H1 (cell line): ENCODE results near the gene FRMPD4. TPM values are rescaled to one million over a fixed set of nuclear protein-coding genes. Genes with fewer than 3 reads are reported as not detected.

Experiments used
- CTCF ChIA-PET: fragments of 300-600 bp; sonication (Branson Sonifier 250); formaldehyde crosslinking; loops from one replicate; lab custom pipeline; 2021; ENCODE audit not compliant: partially characterized antibody; lab: Charles Lee
- POLR2A ChIA-PET: fragments of 300-600 bp; sonication (Branson Sonifier 250); formaldehyde crosslinking; loops from one replicate; lab custom pipeline; 2021; ENCODE audit warnings: inconsistent platforms; ENCODE audit not compliant: partially characterized antibody; lab: Charles Lee
- DNase-seq, 2 experiments: peaks; one replicate each; pipeline versions ENCODE4 v3.0.0 to v3.0.0-alpha.2; 2010 to 2022; ENCODE audit warnings: low spot score in 2 of 2, low read depth in 1 of 2, mixed read lengths in 1 of 2
- FAIRE-seq: peaks from 2 replicates; lab custom pipeline; 2011; peaks lifted over from hg19 to GRCh38; lab: Jason Lieb, UNC
- H2AFZ ChIP-seq: 2 replicates; pipeline ENCODE4 v1.8.1; 2012; ENCODE audit warnings: low read length, inconsistent platforms
- H2AK5ac ChIP-seq: 2 replicates; pipeline ENCODE4 v1.6.1; 2013; ENCODE audit warnings: low read depth, low read length
- H2BK120ac ChIP-seq: replicated peaks from 2 replicates; pipeline ENCODE3; 2013; ENCODE audit warnings: low read depth, low read length, inconsistent platforms
- H2BK12ac ChIP-seq: 2 replicates; pipeline ENCODE4 v1.6.1; 2013; ENCODE audit warnings: low read depth, low read length
- H2BK15ac ChIP-seq: 2 replicates; pipeline ENCODE4 v1.6.1; 2013; ENCODE audit warnings: low read length
- H2BK20ac ChIP-seq: 2 replicates; pipeline ENCODE4 v1.6.1; 2013; ENCODE audit warnings: low read length
- H2BK5ac ChIP-seq: 2 replicates; pipeline ENCODE4 v1.6.1; 2013; ENCODE audit warnings: low read depth, low read length
- H3K14ac ChIP-seq: 2 replicates; pipeline ENCODE4 v1.6.1; 2013; ENCODE audit warnings: inconsistent platforms; ENCODE audit not compliant: insufficient read length
- H3K18ac ChIP-seq: 2 replicates; pipeline ENCODE4 v1.6.1; 2013; ENCODE audit warnings: low read length; ENCODE audit errors: extremely low read depth
- H3K23ac ChIP-seq: 2 replicates; pipeline ENCODE4 v1.6.1; 2013; ENCODE audit warnings: inconsistent platforms; ENCODE audit not compliant: insufficient read length
- H3K23me2 ChIP-seq: 2 replicates; pipeline ENCODE4 v1.6.1; 2013; ENCODE audit warnings: low read depth, low read length
- H3K27ac ChIP-seq: 2 replicates; pipeline ENCODE4 v1.6.1; 2011; ENCODE audit warnings: low read depth, low read length, inconsistent platforms
- H3K27me3 ChIP-seq, 4 experiments: replicated peaks in 1 of 4; 1 replicate in 1 of 4; 2 replicates in 3 of 4; pipeline versions ENCODE4 v1.6.1 to v1.8.1; 2011 to 2013; ENCODE audit warnings: low read length in 3 of 4, mild to moderate bottlenecking in 3 of 4, inconsistent platforms in 2 of 4, mixed read lengths in 2 of 4, moderate library complexity in 1 of 4; ENCODE audit not compliant: control insufficient read depth in 3 of 4, insufficient read depth in 3 of 4; ENCODE audit errors: extremely low read depth in 1 of 4
- H3K36me3 ChIP-seq, 4 experiments: 2 replicates each; pipeline versions ENCODE4 v1.6.1 to v1.8.1; 2011 to 2013; ENCODE audit warnings: mild to moderate bottlenecking in 4 of 4, low read length in 3 of 4, moderate library complexity in 2 of 4, control low read depth in 1 of 4, inconsistent platforms in 1 of 4; ENCODE audit not compliant: insufficient read depth in 4 of 4, control insufficient read depth in 2 of 4
- H3K4ac ChIP-seq: replicated peaks from 2 replicates; pipeline ENCODE3; 2013; ENCODE audit warnings: low read length, low read depth, mixed read lengths, inconsistent platforms; ENCODE audit not compliant: insufficient read length
- H3K4me1 ChIP-seq, 4 experiments: replicated peaks in 1 of 4; 1 replicate in 1 of 4; 2 replicates in 3 of 4; pipeline versions ENCODE4 v1.6.1 to v1.8.1; 2011 to 2013; ENCODE audit warnings: low read length in 3 of 4, inconsistent platforms in 2 of 4, mixed read lengths in 1 of 4; ENCODE audit not compliant: insufficient read depth in 4 of 4, control insufficient read depth in 3 of 4
- H3K4me2 ChIP-seq, 2 experiments: 2 replicates each; pipeline versions ENCODE4 v1.6.1 to v1.8.1; 2011 to 2013; ENCODE audit warnings: low read depth in 2 of 2, low read length in 2 of 2, control low read depth in 1 of 2, inconsistent platforms in 1 of 2, mild to moderate bottlenecking in 1 of 2; ENCODE audit not compliant: insufficient read depth in 1 of 2
- H3K4me3 ChIP-seq, 4 experiments: fragments of 200-600, 300-600 bp in 1 of 4; sonication (generic), shearing (Covaris generic), sonication (Bioruptor Twin) in 1 of 4; 2 replicates each; pipeline versions ENCODE4 v1.5.1 to v1.8.1; 2011 to 2016; ENCODE audit warnings: low read length in 4 of 4, low read depth in 3 of 4, control low read depth in 2 of 4, inconsistent platforms in 2 of 4, mild to moderate bottlenecking in 2 of 4, mixed read lengths in 1 of 4, moderate library complexity in 1 of 4; ENCODE audit not compliant: insufficient read depth in 2 of 4; ENCODE audit errors: extremely low read depth in 1 of 4
- H3K56ac ChIP-seq: replicated peaks from 2 replicates; pipeline ENCODE3; 2013; ENCODE audit warnings: low read depth, mild to moderate bottlenecking, mixed read lengths, low read length, inconsistent platforms; ENCODE audit not compliant: insufficient read length
- H3K79me1 ChIP-seq: 2 replicates; pipeline ENCODE4 v1.6.1; 2013; ENCODE audit warnings: low read depth, low read length, control low read depth
- H3K79me2 ChIP-seq, 2 experiments: 2 replicates each; pipeline versions ENCODE4 v1.6.1 to v1.8.1; 2012 to 2013; ENCODE audit warnings: low read length in 2 of 2, mild to moderate bottlenecking in 2 of 2, inconsistent platforms in 1 of 2; ENCODE audit not compliant: insufficient read depth in 2 of 2, control insufficient read depth in 1 of 2
- H3K9ac ChIP-seq, 4 experiments: replicated peaks in 1 of 4; 1 replicate in 1 of 4; 2 replicates in 3 of 4; pipeline versions ENCODE4 v1.6.1 to v1.8.1; 2011 to 2013; ENCODE audit warnings: low read depth in 3 of 4, low read length in 3 of 4, control low read depth in 2 of 4, mild to moderate bottlenecking in 2 of 4, moderate library complexity in 2 of 4, inconsistent platforms in 1 of 4; ENCODE audit errors: extremely low read depth in 1 of 4
- H3K9me3 ChIP-seq, 2 experiments: 2 replicates each; pipeline versions ENCODE4 v1.6.1 to v1.8.1; 2012 to 2013; ENCODE audit warnings: mild to moderate bottlenecking in 2 of 2, moderate library complexity in 2 of 2, control low read depth in 1 of 2, inconsistent platforms in 1 of 2, low read depth in 1 of 2, low read length in 1 of 2, mixed read lengths in 1 of 2; ENCODE audit not compliant: insufficient read depth in 2 of 2
- H4K20me1 ChIP-seq, 2 experiments: replicated peaks in 1 of 2; 2 replicates each; pipeline versions ENCODE3 to v1.8.1; 2011 to 2013; ENCODE audit warnings: inconsistent platforms in 2 of 2, low read length in 2 of 2, mild to moderate bottlenecking in 1 of 2; ENCODE audit not compliant: insufficient read depth in 2 of 2, control insufficient read depth in 1 of 2
- H4K5ac ChIP-seq: 2 replicates; pipeline ENCODE4 v1.6.1; 2013; ENCODE audit warnings: low read length, low read depth, mixed read lengths, inconsistent platforms; ENCODE audit not compliant: insufficient read length
- H4K8ac ChIP-seq: 2 replicates; pipeline ENCODE4 v1.8.0; 2013; ENCODE audit warnings: mild to moderate bottlenecking, moderate library complexity, low read length, inconsistent platforms; ENCODE audit not compliant: insufficient read depth; ENCODE audit errors: extremely low read depth
- H4K91ac ChIP-seq: replicated peaks from 2 replicates; pipeline ENCODE3; 2013; ENCODE audit warnings: low read length, mixed read lengths, inconsistent platforms; ENCODE audit not compliant: insufficient read length
- POU5F1 ChIP-seq: IDR thresholded peaks from 2 replicates; pipeline ENCODE4 v1.6.1; 2011; ENCODE audit warnings: low read depth, mild to moderate bottlenecking, low read length, moderate library complexity
- polyA plus RNA-seq, 7 experiments: library from polyadenylated mRNA; depleted of rRNA in 3 of 7; stranded (reverse) in 5 of 7; unstranded in 2 of 7; fragments of >200 nt in 5 of 7; fragments of 200-250 nt in 2 of 7; gene quantifications; 1 replicate in 5 of 7; 2 replicates in 1 of 7; 4 replicates in 1 of 7; pipeline versions ENCODE4 v1.2.1 to v1.2.3, GENCODE V29; 2011 to 2013; ENCODE audit warnings: missing spikeins in 2 of 7, mixed read lengths in 2 of 7
- total RNA-seq: library from RNA; stranded (reverse); fragmentation: NEBNext Ultra II Directional; extraction: Animal tissue kit (Norgen Biotek cat#: 25700); gene quantifications from 2 replicates; pipeline ENCODE4 v1.2.1, GENCODE V29; 2021

Gene FRMPD4
- total and polyA plus RNA-seq, 2 of the 8 experiments (the other 6 are each of a cell fraction or from before 2014, with no cell fraction given) = 0.02 to 0.37 TPM

- FAIRE-seq (no peak), DNase-seq (no peak)
- no peaks in the 10 kb centered on the region for H3K23me2 ChIP-seq
- no peak for TF ChIP-seq POU5F1
- H3K56ac ChIP-seq = no peak overlapping the region
- no peak overlapping the region for H3K4me3 ChIP-seq
- no peak overlapping the region for H3K23ac ChIP-seq
- H3K4ac ChIP-seq = no peak overlapping the region
- H4K91ac ChIP-seq = no peak overlapping the region
- no peak overlapping the region for H4K5ac ChIP-seq
- no peak overlapping the region for H2AK5ac ChIP-seq
- no peaks in the 10 kb centered on the region for H3K79me2 ChIP-seq
- CTCF ChIA-PET = interaction anchor here (0.7 to 0.8 kb wide), 2 partner anchors 52 to 186 kb away, joined by 3 to 5 read pairs; no protein-coding TSS in a partner anchor
- H3K4me2 ChIP-seq = no peak overlapping the region
- H4K8ac ChIP-seq = no peak overlapping the region
- no peak overlapping the region for H3K18ac ChIP-seq
- no peaks in the 10 kb centered on the region for H3K79me1 ChIP-seq
- H2BK120ac ChIP-seq = no peak overlapping the region
- H2BK5ac ChIP-seq = no peak overlapping the region
- no peak overlapping the region for H2BK20ac ChIP-seq
- H3K9ac ChIP-seq = no peak overlapping the region
- no peaks in the 10 kb centered on the region for H3K9me3 ChIP-seq
- no peak overlapping the region for H2AFZ ChIP-seq
- no peaks in the 10 kb centered on the region for H3K36me3 ChIP-seq
- no peak overlapping the region for H2BK15ac ChIP-seq
- POLR2A ChIA-PET = no interaction called here
- H3K27me3 ChIP-seq = no peaks in the 10 kb centered on the region
- H3K4me1 ChIP-seq = no peaks in the 10 kb centered on the region
- no peak overlapping the region for H3K14ac ChIP-seq
- no peak overlapping the region for H3K27ac ChIP-seq
- H4K20me1 ChIP-seq = no peaks in the 10 kb centered on the region
- H2BK12ac ChIP-seq = no peak overlapping the region
These were observed 581.6 kb downstream of the FRMPD4 start for GRCh38 chrX:12719837-12720236.
